Thymus (tissue), 11 donors: ENCODE results near the gene TMEM240. TPM values are rescaled to one million over a fixed set of nuclear protein-coding genes. Genes with fewer than 3 reads are reported as not detected.
A peak's percentile ranks its signal among the peaks of the same experiment; 100 is the strongest.

ENCODE experiments used
- DNase-seq, 9 donors: peaks; one replicate each; pipeline ENCODE4 v3.0.0-alpha.2; 2013; ENCODE audit warnings: low spot score in 9 of 9, low read depth in 6 of 9, missing footprints in 1 of 9
- H3K27ac ChIP-seq, 2 donors: one replicate each; pipeline ENCODE4 v1.5.1; 2013; ENCODE audit warnings: control low read depth in 1 of 2, low read depth in 1 of 2, low read length in 1 of 2, mild to moderate bottlenecking in 1 of 2, moderate library complexity in 1 of 2
- H3K27me3 ChIP-seq, 2 donors: one replicate each; pipeline ENCODE4 v1.5.1; 2013; ENCODE audit warnings: low read length in 1 of 2; ENCODE audit not compliant: control insufficient read depth in 2 of 2, insufficient read depth in 1 of 2
- H3K36me3 ChIP-seq, 2 donors: one replicate each; pipeline ENCODE4 v1.5.1; 2013; ENCODE audit warnings: low read length in 1 of 2, mild to moderate bottlenecking in 1 of 2, moderate library complexity in 1 of 2; ENCODE audit not compliant: control insufficient read depth in 2 of 2, insufficient read depth in 2 of 2
- H3K4me1 ChIP-seq, 2 donors: one replicate each; pipeline ENCODE4 v1.5.1; 2013; ENCODE audit warnings: low read length in 2 of 2; ENCODE audit not compliant: control insufficient read depth in 2 of 2, insufficient read depth in 2 of 2
- H3K4me3 ChIP-seq, 2 donors: one replicate each; pipeline ENCODE4 v1.5.1; 2013; ENCODE audit warnings: low read length in 2 of 2, control low read depth in 1 of 2, mild to moderate bottlenecking in 1 of 2
- H3K9me3 ChIP-seq, 2 donors: one replicate each; pipeline ENCODE4 v1.5.1; 2013; ENCODE audit warnings: low read length in 1 of 2, mild to moderate bottlenecking in 1 of 2; ENCODE audit not compliant: control insufficient read depth in 2 of 2, insufficient read depth in 1 of 2
- WGBS: extraction: QIAGEN DNeasy Blood & Tissue Kit; methylation state at CpG from one replicate; pipeline ENCODE4 v1.1.7; 2013; 5-methylcytosine and 5-hydroxymethylcytosine counted together
- polyA plus RNA-seq: library from polyadenylated mRNA; stranded (reverse); fragments of 200-250 nt; gene quantifications from one replicate; pipeline ENCODE4 v1.2.3, GENCODE V29; 2013
- total RNA-seq: library from RNA; stranded (reverse); fragments of 120-200 nt; gene quantifications from one replicate; pipeline ENCODE4 v1.2.4, GENCODE V29; 2013
- donor health status: healthy.

The TMEM240 gene
- total and polyA plus RNA-seq, 2 donors = 0.42 to 2.8 TPM

GRCh38 chr1:1543706-1544099 lies 3.3 kb upstream of the TMEM240 start:
- no peaks in the 10 kb centered on the region for H3K9me3 ChIP-seq
- peaks cover 2 to 8% of the 10 kb centered on the region in 2 donors for H3K4me1 ChIP-seq
- H3K27me3 ChIP-seq = peaks cover 5 to 19% of the 10 kb centered on the region in 2 donors
- H3K27ac ChIP-seq = no peak overlapping the region
- WGBS = 96% methylated on average over 19 of the region's 19 CpGs
- H3K4me3 ChIP-seq = no peak overlapping the region
- peaks cover 21 to 43% of the 10 kb centered on the region in 2 donors for H3K36me3 ChIP-seq
- DNase-seq = no peak

GRCh38 chr1:1542766-1543705 lies 2.6 kb upstream of the TMEM240 start:
- H3K4me1 ChIP-seq = peaks cover 2 to 8% of the 10 kb centered on the region in 2 donors

GRCh38 chr1:1541956-1542765 lies 1.7 kb upstream of the TMEM240 start:
- peaks cover 2 to 8% of the 10 kb centered on the region in 2 donors for H3K4me1 ChIP-seq

More at GRCh38 chr1:1542766-1543705, 2.6 kb upstream of the TMEM240 start:
- H3K9me3 ChIP-seq = no peaks in the 10 kb centered on the region
- H3K27ac ChIP-seq = no peak overlapping the region
- DNase-seq = no peak
- no peak overlapping the region for H3K4me3 ChIP-seq
- WGBS = 96% methylated on average over 45 of the region's 45 CpGs
- peaks cover 5 to 25% of the 10 kb centered on the region in 2 donors for H3K27me3 ChIP-seq
- H3K36me3 ChIP-seq = peaks cover 21 to 43% of the 10 kb centered on the region in 2 donors

GRCh38 chr1:1540818-1541628 lies 599 bp upstream of the TMEM240 start:
- Histone ChIP-seq H3K36me3 (peaks cover 21 to 35% of the 10 kb centered on the region in 2 donors), H3K4me3 (peak overlapping the region in 1 of 2 donors; percentile 65), H3K9me3 (no peaks in the 10 kb centered on the region), H3K27ac (peak overlapping the region in 1 of 2 donors; percentile 18), H3K4me1 (peaks cover 2 to 8% of the 10 kb centered on the region in 2 donors), H3K27me3 (peaks cover 5 to 25% of the 10 kb centered on the region in 2 donors)
- 86% methylated on average over 53 of the region's 53 CpGs for WGBS
- no peak for DNase-seq

More at GRCh38 chr1:1541956-1542765, 1.7 kb upstream of the TMEM240 start:
- Histone ChIP-seq H3K36me3 (peaks cover 21 to 39% of the 10 kb centered on the region in 2 donors), H3K4me3 (no peak overlapping the region), H3K9me3 (no peaks in the 10 kb centered on the region), H3K27me3 (peaks cover 5 to 25% of the 10 kb centered on the region in 2 donors), H3K27ac (no peak overlapping the region)
- WGBS = 95% methylated on average over 37 of the region's 37 CpGs
- DNase-seq = no peak

- peaks cover 5 to 25% of the 10 kb centered on the region in 2 donors for H3K27me3 ChIP-seq
- no peak for DNase-seq
- peaks cover 21 to 42% of the 10 kb centered on the region in 2 donors for H3K36me3 ChIP-seq
- 34% methylated on average over 66 of the region's 66 CpGs for WGBS
- H3K4me1 ChIP-seq = peaks cover 2 to 8% of the 10 kb centered on the region in 2 donors
- no peak overlapping the region for H3K27ac ChIP-seq
- H3K4me3 ChIP-seq = peak overlapping the region in 1 of 2 donors; percentile 65
- H3K9me3 ChIP-seq = no peaks in the 10 kb centered on the region
Measured at GRCh38 chr1:1539310-1540089, 924 bp downstream of the TMEM240 start.

- Histone ChIP-seq H3K27ac (no peak overlapping the region), H3K4me1 (peaks cover 2 to 8% of the 10 kb centered on the region in 2 donors), H3K4me3 (no peak overlapping the region), H3K36me3 (peaks cover 21 to 44% of the 10 kb centered on the region in 2 donors), H3K27me3 (peaks cover 5 to 25% of the 10 kb centered on the region in 2 donors), H3K9me3 (no peaks in the 10 kb centered on the region)
- WGBS = 94% methylated on average over 18 of the region's 18 CpGs
- DNase-seq = no peak
Measured at GRCh38 chr1:1538989-1539309, 1.5 kb downstream of the TMEM240 start.

GRCh38 chr1:1538334-1538733 lies 2.1 kb downstream of the TMEM240 start:
- peaks cover 14 to 38% of the 10 kb centered on the region in 2 donors for H3K36me3 ChIP-seq
- 98% methylated on average over 23 of the region's 23 CpGs for WGBS
- peaks cover 5 to 25% of the 10 kb centered on the region in 2 donors for H3K27me3 ChIP-seq
- no peaks in the 10 kb centered on the region for H3K9me3 ChIP-seq
- H3K4me1 ChIP-seq = peaks cover 2 to 8% of the 10 kb centered on the region in 2 donors
- H3K4me3 ChIP-seq = no peak overlapping the region
- no peak for DNase-seq
- no peak overlapping the region for H3K27ac ChIP-seq
